ENCODE results near the gene M1AP. TPM values are rescaled to one million over a fixed set of nuclear protein-coding genes. Genes with fewer than 3 reads are reported as not detected.

The M1AP gene
- total RNA-seq, 1 donor from 2014 or later: 4.9 TPM

GRCh38 chr2:74555610-74556103, 92.5 kb downstream of the M1AP start:
- intact Hi-C loops (cut with DNase I): no loop called here

GRCh38 chr2:74554820-74555531, 93.2 kb downstream of the M1AP start:
- DNase-seq (ENCODE audit: extremely low spot score in 2 of 2): peak in 1 of 2 donors; percentile 89
- intact Hi-C loops (cut with DNase I): no loop called here
- peak overlapping the region; percentile 85 for H3K27ac ChIP-seq

More at GRCh38 chr2:74555610-74556103, 92.5 kb downstream of the M1AP start:
- H3K9me3 ChIP-seq: no peaks in the 10 kb centered on the region
- peaks cover 29% of the 10 kb centered on the region for H3K4me1 ChIP-seq
- DNase-seq (ENCODE audit: extremely low spot score in 2 of 2): peak in 1 of 2 donors; percentile 87
- TF ChIP-seq POLR2A (IDR thresholded peaks at IDR 0.05): no peak
- TF ChIP-seq POLR2AphosphoS5 (IDR thresholded peaks at IDR 0.05; ENCODE audit: insufficient read depth in 1 of 2, low read depth in 1 of 2): no peak
- no peak for TF ChIP-seq CTCF (IDR thresholded peaks at IDR 0.05)
- H3K27ac ChIP-seq: no peak overlapping the region
- no peaks in the 10 kb centered on the region for H3K27me3 ChIP-seq
- H3K36me3 ChIP-seq: no peaks in the 10 kb centered on the region
- H3K4me3 ChIP-seq: peak overlapping the region; percentile 61 to 86

GRCh38 chr2:74553892-74554819, 94.0 kb downstream of the M1AP start, which contains the start of the genes DOK1 and LOXL3:
Gene DOK1 (plus strand): TSS chr2:74554720. CDS start chr2:74554755, 35 bp downstream.
Gene LOXL3 (minus strand): TSS chr2:74553942. CDS start chr2:74552634, 1,308 bp downstream.
- H3K9me3 ChIP-seq: no peaks in the 10 kb centered on the region
- peaks cover 36% of the 10 kb centered on the region for H3K4me1 ChIP-seq
- DNase-seq (ENCODE audit: extremely low spot score in 2 of 2): peak in 1 of 2 donors; percentile 91
- intact Hi-C loops (cut with DNase I): no loop called here
- H3K4me3 ChIP-seq: peak within 1 kb of the TSS; percentile 61 to 86
- H3K27me3 ChIP-seq: no peaks in the 10 kb centered on the region
- peak within 1 kb of the TSS; percentile 85 for H3K27ac ChIP-seq
- no peaks in the 10 kb centered on the region for H3K36me3 ChIP-seq
- TF ChIP-seq POLR2AphosphoS5 (IDR thresholded peaks at IDR 0.05; ENCODE audit: insufficient read depth in 1 of 2, low read depth in 1 of 2): peak; percentile 11 to 65
- TF ChIP-seq POLR2A (IDR thresholded peaks at IDR 0.05): no peak
- no peak for TF ChIP-seq CTCF (IDR thresholded peaks at IDR 0.05)

More at GRCh38 chr2:74554820-74555531, 93.2 kb downstream of the M1AP start:
- Histone ChIP-seq H3K9me3 (no peaks in the 10 kb centered on the region), H3K36me3 (no peaks in the 10 kb centered on the region), H3K4me3 (peak overlapping the region; percentile 61 to 86), H3K4me1 (peaks cover 29% of the 10 kb centered on the region), H3K27me3 (no peaks in the 10 kb centered on the region)
- TF ChIP-seq POLR2A (IDR thresholded peaks at IDR 0.05) (peak in 1 of 2 donors; percentile 10), POLR2AphosphoS5 (IDR thresholded peaks at IDR 0.05; ENCODE audit: insufficient read depth in 1 of 2, low read depth in 1 of 2) (no peak), CTCF (IDR thresholded peaks at IDR 0.05) (no peak)

GRCh38 chr2:74552914-74553811, 95.0 kb downstream of the M1AP start:
- Histone ChIP-seq H3K36me3 (no peaks in the 10 kb centered on the region), H3K27ac (peak overlapping the region; percentile 85), H3K4me1 (peaks cover 38% of the 10 kb centered on the region), H3K4me3 (peak overlapping the region; percentile 61 to 86), H3K9me3 (no peaks in the 10 kb centered on the region), H3K27me3 (no peaks in the 10 kb centered on the region)
- TF ChIP-seq POLR2A (IDR thresholded peaks at IDR 0.05) (no peak), CTCF (IDR thresholded peaks at IDR 0.05) (no peak), POLR2AphosphoS5 (IDR thresholded peaks at IDR 0.05; ENCODE audit: insufficient read depth in 1 of 2, low read depth in 1 of 2) (no peak)
- intact Hi-C loops (cut with DNase I): no loop called here
- DNase-seq (ENCODE audit: extremely low spot score in 2 of 2): peak in 1 of 2 donors; percentile 87
